HG03457 (cell line): ENCODE measurements around the gene INAFM2.

ENCODE experiments used
- ATAC-seq: cut with Tn5 transposase; IDR thresholded peaks from one replicate; pipeline ENCODE4 v1.9.1; 2021; ENCODE audit warnings: moderate number of reproducible peaks; ENCODE audit not compliant: unreplicated experiment

The INAFM2 gene

DNA sequence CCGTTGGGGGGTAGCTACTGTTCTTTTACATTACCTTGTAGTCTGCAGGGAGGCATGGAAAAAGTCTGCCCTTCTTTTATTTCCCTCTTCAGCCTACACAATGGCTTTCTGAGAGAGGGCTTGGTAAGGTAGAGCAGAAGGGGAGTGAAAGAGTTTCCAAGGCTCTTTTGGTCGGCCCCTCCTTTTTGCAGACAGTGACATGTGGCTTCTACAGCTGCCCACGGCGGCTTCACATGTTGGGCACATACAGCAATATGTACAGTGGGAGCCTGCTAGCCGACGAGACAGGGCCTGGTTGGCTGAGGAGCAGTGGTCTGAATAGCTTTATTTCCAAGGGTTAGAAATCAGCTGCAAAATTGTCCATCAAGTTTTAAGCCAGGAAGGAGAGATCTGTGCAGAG lies 4.0 kb downstream of the INAFM2 start:
- ATAC-seq, result no peak

DNA sequence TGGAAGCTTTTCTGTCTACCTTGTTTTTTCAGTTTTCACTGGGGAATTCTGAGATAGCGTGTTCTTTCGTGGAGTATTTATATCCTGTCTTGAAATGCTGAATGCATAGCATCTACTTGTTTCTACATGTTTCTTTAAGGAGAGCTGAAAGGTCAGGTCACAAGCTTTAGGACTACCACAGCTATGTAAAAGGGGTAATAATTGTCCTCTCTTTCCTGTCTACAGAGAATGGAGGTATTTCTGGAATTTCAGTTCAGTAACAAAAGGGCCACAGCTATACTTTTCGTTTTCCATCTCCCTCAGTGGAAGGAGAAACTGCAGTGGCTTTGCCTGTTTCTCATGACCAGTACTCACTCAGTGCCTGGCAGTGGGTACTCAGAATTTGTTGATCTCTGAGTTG lies 4.7 kb downstream of the INAFM2 start:
- no peak for ATAC-seq

DNA sequence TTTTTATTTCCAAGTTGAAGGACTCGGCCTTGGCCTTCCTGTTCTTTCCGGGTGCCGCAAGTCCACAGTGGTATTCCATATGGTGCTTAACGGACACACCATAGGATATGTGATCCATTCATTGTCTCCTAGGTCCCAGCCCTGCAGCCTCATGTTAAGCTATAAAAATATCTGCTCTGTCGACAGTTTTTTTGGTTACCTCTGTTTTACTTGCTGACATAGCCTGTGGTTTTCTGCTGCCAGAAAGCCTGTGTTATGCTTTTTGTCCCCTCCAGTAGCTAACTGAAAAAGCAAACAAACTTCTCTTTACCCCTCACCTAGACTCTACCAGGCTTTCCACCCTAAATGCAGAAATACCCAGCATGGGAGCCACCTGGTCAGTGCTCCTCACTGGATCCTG lies 5.3 kb downstream of the INAFM2 start:
- ATAC-seq, result no peak

DNA sequence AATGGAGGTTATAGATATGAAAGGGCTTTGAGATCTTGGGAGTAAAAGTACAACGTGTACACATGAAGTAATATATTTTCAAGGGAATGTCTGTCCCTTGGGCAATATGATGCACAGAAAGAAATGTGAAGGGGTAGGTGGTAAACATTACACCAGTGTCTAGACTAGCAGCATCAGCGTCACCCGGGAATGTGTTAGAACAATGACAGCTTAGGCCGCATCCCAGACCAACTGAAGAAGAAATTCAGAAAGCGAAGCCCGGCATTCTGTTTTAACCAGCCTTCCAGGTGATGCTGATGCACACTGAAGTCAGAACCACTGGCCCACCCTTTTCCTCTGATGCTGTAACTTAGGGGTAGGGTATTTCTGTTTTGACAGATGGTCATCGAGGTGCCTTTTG lies 6.3 kb downstream of the INAFM2 start:
- ATAC-seq, result no peak

DNA sequence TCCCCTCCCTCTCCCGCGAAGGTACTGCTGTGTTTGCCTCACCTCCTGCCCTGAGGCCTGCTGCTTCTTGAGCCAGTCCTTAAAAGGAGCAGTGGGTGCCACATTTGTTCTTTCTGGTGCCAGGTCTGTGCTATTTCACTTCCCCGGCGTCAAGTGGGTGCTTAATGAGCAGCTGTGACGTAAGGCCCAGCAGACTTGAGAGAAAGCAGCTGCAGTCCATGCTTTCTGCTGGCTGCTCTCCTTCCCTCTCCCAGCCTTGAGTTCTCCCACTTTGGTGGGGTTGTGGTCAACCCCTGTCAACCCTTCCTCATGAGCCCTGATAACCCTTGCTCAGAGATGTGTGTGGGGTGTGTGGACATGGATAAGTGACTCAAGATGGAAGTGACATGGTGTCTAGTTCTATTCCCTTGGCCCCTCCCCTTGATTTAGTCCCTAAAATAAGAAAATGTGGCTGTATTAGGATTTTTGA lies 6.9 kb downstream of the INAFM2 start:
- ATAC-seq, result no peak

DNA sequence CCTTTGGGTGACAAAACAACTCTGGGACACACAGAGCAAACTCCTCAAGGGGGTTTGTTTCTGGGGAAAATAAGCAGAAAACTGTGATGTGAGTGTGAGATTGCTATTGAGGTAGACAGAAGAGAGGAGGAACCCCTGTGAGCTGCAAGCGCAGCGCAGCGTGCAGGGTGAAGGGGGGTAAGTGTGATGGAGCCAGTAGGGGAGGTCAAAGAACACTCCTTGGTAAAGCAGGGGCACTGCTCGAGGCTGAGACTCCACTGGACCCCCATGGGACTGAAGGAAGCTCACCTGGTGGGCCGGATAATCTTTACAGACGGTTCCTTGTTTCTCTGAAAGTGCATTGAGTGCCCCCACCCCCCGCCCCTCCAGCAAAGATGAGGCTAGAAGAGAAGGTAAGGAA lies 7.5 kb downstream of the INAFM2 start:
- ATAC-seq, result no peak

DNA sequence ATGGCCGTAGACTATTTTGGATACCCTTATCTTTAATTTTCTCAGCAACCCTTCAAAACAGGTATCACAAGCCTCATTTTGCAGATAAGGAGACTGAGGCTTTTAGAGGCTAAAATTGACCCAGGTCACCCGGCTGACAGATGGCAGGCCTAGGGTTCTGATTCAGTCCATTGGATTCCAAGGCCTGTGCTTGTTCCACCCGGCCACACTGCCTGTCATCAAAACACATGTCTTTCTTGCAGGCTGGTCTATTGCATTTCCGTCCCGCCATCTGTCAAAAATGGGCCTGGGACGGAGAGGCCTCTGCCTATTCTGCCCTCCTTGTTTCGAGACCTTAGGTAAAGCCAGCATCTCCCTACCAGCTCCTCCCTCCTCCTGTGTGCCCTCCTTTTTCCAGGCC lies 8.1 kb downstream of the INAFM2 start:
- no peak for ATAC-seq

DNA sequence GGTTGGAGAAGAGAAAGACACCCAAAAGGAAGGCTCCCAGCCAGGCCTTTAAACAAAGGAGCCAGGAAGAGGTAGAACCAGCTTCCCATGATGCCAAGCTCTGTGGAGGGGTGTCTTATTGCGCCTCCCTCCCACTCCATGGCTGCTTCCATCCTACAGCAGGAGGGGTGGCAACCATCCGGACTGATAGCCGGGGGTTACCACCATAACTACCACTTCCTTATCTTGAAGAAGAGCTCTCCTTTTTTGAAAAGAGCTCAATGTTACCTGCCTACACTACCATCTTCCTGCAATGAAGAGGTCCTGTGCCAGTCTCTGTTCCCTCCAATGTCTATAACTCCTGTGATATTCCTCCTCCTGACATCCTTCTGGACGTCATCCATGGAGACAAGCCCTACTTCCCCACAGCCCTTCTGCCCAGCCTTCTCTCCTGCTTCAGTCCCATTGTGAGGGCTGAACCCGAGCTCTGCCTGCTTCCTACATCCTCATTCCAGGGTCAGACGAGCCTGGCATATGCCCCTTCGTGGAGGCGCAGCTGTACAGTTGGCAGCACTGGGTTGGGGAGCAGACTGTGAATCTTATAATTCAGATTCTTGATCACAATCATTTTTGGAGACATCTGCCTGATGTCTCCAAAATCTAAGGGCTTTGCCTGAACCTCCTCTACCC lies 8.8 kb downstream of the INAFM2 start:
- no peak for ATAC-seq

DNA sequence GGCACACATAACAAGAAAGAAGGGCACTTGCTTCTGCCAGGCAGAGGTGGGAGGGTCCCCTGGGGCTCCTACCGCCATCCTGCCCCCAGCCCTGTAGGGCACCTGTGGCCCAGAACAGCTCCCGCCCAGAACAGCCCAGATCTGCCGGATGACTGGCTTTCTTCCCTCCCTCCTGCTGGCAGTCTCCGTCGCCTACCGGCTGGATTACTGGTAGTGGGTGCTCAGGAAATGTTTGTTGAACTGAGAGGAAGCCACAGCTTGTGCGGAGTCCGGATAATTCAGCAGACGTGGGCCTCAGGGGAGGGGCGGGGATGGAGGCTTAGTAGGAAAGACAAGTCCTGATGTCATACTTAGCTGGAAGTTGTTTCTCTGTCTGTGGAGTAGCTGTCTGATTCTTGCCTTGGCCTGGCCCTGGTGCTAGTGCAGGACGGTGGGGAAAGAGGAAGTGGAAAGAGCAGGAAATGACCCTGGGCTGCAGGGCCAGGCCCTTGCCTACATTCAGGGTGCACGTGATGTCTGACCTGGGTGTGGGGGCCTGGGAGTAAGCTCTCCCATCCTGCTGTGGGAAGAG lies 10.5 kb downstream of the INAFM2 start:
- ATAC-seq, result no peak

DNA sequence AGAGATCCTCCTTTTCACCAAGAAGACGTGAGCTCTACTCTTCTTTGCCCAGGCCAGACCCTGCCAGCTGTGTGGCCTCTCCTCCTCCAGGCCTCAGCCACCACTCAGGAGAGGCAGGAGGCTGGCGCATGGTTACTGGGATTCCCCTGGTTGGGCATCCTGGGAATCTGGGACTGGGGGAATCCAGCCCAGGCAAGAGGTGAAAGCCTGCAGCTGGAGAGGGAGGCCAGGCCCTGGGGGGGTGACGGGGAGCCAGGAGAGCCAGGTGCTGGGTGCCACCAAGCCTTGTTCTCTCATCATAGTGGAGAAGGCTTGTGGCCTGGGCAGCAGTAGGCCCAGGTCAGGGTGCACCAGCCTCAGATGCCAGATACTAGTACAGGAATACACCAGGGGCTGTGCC lies 11.0 kb downstream of the INAFM2 start:
- no peak for ATAC-seq

DNA sequence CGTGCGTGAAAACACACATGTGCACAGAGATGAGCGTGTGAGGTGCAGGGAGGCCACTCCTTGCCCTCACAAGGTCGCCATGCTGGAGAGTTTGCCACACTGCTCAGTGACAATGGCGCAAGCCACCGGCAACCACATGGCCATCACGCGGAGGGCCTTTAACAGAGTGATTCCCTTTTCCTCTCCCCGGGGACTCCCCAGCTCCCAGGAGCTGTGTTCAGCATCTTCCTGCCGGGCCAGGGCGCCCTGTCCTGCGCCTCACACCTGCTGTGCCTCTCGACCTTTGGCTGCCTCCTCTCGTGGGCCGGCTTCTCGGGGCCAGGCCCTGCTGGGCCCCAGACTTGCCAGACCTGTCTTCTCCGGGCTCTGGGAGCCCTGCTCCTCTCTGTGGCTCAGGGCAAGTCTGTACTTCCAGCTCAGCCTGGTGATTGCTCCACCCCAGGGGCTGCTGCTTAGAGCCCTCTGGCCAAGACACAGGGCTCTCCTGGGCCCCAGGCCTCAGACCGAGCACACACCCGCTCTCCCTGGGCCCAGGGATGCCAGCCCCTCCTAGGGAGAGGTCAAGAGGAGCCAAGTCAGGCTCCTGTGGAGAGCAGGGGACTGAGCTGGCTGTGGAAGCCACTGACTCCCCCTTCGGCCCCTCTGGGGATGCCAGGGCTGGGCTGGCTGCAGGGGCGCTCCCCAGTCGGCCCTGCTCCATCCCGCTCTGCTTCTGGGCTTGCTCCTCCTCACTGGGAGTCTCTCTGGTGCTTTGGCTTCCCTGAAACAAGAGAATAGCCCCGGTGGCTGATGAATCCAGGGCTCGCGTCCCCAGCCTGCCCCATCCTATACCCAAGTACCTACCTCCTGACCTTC lies 11.7 kb downstream of the INAFM2 start:
- no peak for ATAC-seq

DNA sequence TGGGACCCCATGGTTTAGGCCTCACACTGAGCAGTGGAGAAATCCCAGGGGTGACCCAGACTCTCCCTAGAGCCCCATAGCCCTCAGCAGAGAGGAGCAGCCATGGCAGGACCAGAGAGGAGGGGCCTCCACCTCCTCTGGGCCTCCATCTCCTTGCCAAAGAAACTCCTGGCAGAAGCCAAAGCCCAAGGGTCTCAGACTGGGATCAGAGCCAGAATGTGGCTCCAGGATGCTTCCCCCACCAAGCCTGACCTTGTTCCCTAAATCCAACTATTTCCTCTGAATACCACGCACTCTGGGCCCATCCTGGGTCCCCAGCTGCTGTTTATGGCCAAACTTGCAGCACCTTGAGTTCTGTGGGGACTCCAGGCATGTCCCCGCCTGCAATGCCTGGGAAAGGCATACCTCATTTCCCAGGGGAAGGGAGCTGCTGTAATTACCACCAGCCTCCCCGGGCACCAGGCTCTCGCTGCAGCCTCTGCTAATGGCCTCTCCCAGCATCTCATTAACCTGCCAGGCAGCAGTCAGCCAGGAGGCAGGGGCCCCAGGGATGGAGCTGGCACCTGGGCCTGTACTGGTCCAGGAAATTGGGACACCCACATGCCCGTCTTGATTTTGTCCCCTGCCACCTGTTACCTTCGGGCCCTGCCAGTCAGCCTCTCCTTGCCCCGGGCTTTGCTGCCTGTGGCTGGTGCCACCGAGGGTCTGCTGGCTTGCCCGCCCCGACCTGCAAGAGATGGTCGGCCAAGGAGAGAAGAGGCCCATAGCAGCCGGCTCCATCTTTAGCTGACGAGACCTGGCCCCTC lies 12.6 kb downstream of the INAFM2 start:
- no peak for ATAC-seq

DNA sequence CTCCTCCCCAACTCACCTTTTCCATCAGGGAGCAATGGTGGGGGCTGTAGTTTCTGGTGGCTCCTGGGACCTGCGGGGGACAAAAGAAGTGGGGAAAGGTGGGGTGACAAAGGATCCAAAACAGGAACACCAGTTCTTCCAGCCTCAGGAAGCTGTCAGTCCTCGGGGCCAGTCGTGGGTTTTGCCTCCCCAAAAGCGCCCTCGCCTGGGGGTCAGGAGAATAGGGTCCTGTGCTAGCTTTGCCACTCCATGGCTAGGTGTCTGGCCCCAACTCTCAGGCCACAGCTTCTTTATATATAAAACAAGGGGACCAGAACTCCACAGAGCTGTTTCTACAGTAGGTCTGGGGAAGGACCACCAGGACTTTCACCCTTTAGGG lies 13.2 kb downstream of the INAFM2 start:
- no peak for ATAC-seq

DNA sequence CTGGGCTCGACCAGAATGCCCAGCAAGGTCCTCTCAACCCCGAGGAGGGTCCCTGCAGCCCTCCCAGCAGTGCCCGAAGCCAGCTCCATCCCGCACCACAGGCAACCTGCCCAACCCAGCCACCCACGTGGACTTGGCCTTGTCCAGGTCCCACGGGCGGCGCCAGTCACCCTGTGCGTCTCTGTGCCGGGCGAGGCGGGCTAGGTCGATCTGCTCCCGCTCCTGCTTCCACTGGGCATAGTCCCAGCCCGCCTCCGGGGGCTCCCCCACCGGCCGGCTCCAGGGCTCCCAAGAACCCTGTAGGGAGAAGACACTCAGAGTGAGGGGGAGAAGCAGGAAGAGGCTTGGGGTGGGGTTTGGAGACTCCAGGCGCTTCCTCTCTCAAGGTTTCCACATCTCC lies 14.1 kb downstream of the INAFM2 start:
- ATAC-seq, result no peak

DNA sequence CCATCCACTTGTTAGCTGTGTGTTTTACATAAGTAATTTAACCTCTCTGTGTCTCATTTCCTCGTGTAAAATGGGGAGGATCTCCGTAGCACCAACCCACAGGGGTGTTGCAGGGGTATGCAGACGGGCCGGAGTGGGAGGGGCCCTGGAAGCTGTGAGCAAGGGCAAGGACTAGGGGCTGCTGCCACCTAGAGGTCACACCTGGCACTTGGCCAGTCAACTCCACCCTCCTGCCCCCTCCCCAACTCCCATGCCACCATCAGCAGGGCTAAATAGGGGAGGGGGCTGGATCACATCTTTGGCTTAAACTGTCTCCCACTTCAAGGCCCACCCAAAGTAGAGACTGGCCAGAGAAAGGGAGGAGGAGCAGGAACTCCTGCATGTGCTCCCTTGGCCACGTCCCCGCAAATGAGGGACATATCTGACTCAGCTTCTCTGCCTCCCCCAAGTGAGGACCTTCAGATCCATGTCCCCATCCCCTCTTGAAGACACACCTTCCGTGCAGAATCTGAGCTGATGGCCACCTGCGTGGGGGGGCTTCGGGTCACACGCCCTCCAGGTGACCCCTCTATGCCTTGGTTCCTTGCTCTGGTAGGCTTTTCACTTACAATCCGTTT lies 14.7 kb downstream of the INAFM2 start:
- ATAC-seq, result no peak

DNA sequence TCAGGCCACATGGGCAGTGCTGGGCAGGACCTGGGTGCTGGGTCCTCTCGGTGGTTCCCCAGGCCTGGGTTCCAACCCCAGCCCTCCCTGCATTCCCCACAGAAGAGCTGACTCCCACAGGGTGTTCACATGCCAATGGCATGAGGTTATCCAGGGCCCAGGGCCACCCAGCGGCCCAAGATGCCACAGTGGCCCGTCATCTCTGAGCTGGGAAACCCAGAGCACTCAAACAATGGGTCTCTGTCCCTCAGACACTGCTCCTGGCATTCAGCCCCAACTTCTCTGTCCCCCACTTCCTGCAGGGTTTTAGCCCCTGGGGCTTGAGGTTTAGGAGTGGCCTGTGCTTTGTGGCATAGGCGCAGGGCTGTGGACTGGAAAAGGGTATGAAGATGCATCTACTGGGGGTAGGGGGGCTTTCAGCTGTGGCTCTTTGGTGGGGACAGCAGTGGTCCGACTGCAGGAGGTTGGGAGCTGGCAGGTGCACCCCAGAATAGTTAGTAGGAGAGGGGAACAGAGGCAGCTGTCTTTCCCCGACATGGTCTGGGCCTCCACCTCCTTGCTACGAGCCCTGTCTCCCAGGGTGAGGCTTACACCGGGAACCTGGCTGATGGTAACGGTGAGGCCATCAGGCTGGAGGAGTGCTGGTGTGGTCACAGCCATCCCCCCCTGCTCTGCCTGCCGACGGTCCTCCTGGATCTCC lies 15.6 kb downstream of the INAFM2 start:
- no peak for ATAC-seq

DNA sequence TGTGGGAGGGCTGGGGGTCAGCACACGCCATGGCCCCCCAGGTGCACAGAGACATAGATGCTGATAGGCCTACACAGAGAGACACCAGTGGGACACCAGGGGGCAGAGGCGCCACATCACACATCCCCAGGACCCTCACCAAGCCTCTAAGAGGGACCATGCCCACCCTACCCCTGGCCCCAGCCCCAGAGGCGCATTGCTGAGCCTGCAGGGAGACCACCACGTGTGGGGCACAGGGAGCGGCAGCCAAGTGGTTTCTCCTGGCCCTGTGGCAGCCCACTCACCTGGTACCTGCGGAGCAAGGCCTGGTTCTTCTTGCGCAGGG lies 16.1 kb downstream of the INAFM2 start:
- ATAC-seq, result no peak

DNA sequence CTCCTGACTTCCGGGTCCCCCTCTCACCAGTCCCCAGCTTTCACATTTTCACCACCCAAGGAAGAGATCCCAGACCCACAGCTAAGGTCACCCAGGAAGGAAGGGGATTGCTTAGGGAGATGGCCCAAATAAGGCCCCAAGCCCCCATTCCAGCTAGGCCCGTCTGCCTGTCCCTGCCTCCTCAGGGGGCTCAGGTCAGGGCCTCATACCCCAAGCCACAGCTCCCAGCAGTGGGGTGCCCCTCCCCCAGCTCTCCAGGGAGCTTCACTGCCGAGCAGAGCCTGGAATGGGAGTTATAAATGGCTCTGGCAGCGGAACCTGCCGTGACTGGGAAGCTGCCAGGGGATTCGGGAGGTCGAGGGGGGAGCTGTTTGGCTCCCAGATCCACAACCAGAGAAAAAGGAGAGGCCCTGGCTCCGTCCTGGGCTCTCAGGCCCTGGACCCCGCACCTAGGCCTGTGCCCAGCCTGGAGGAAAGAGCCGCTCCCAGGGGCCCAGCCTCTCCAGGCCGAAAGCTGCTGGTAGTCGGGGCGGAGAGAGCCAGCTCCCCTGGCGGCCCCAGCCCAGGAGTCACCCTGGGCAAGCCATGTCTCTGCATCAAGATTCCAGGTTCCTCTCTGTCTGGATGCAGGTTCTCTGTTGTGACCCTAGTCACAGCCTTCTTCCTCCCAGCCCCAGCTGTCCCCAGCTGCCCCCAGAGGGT lies 16.7 kb downstream of the INAFM2 start:
- no peak for ATAC-seq

DNA sequence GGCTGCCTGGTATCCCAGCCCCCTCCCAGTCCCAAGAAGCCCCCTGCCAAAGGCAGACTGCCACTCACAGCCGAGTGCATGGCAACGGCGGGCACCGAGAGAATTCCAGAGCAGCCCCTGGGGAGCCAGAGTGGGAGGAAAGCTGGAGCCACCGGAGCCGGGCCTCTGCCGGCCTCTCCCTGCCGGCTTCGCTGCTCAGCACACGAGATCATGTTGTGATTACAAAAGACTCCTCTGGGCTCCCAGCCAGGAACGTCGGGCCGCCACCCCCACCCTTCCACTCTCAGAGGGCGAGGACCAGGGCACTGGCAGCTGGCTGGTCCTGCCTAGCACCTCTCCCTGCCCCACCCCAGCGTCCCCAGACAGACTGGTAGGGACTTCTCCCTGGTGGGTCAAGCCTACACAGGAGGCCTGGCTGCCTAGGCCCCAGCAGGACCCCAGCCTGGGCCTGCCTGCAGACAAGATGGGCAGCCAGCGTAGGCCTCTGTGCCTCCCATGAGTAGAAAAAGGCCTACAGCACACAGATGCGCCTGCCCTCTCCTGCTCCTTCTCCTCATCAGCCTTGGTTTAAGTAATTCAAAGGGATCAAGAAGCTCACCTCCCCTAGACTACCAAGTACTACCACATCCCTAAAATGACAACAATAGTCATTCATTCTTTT lies 17.4 kb downstream of the INAFM2 start, which contains the start of gene CCDC9B:
TSS of gene CCDC9B (minus strand) at position 200 of the 661 bp plus-strand sequence. CDS start at position 80, 120 bp downstream.
- no peak for ATAC-seq
